ENCODE results near the gene CCND1.

The CCND1 gene

GRCh38 chr11:69640995-69641581 lies at the start of gene CCND1:
TSS of gene CCND1 (plus strand) at chr11:69641156. CDS start at chr11:69641314, 158 bp downstream.
- no peak for FAIRE-seq

- no peak for FAIRE-seq
Measured at GRCh38 chr11:69592986-69593650, 47.8 kb upstream of the CCND1 start.

- no peak for FAIRE-seq
Measured at GRCh38 chr11:69593851-69594250, 47.1 kb upstream of the CCND1 start.

- FAIRE-seq = no peak
Measured at GRCh38 chr11:69594481-69594880, 46.5 kb upstream of the CCND1 start.

- FAIRE-seq = no peak
Measured at GRCh38 chr11:69595805-69596665, 44.9 kb upstream of the CCND1 start.

GRCh38 chr11:69598147-69598546 lies 42.8 kb upstream of the CCND1 start:
- no peak for FAIRE-seq

GRCh38 chr11:69599502-69599901 lies 41.5 kb upstream of the CCND1 start:
- FAIRE-seq = no peak

GRCh38 chr11:69600001-69600400 lies 41.0 kb upstream of the CCND1 start:
- FAIRE-seq = no peak

- no peak for FAIRE-seq
Measured at GRCh38 chr11:69601011-69601975, 39.7 kb upstream of the CCND1 start.

- no peak for FAIRE-seq
Measured at GRCh38 chr11:69603111-69603836, 37.7 kb upstream of the CCND1 start.

- FAIRE-seq = no peak
Measured at GRCh38 chr11:69604055-69604454, 36.9 kb upstream of the CCND1 start.

- FAIRE-seq = no peak
Measured at GRCh38 chr11:69605737-69606526, 35.0 kb upstream of the CCND1 start.

GRCh38 chr11:69609351-69609750 lies 31.6 kb upstream of the CCND1 start:
- no peak for FAIRE-seq

- FAIRE-seq = no peak
Measured at GRCh38 chr11:69611548-69612526, 29.1 kb upstream of the CCND1 start.

GRCh38 chr11:69613594-69613993 lies 27.4 kb upstream of the CCND1 start:
- FAIRE-seq = no peak

GRCh38 chr11:69614085-69614484 lies 26.9 kb upstream of the CCND1 start:
- FAIRE-seq = no peak

GRCh38 chr11:69615545-69616278 lies 25.2 kb upstream of the CCND1 start:
- no peak for FAIRE-seq

GRCh38 chr11:69617220-69617619 lies 23.7 kb upstream of the CCND1 start:
- FAIRE-seq = no peak

- no peak for FAIRE-seq
Measured at GRCh38 chr11:69617682-69618081, 23.3 kb upstream of the CCND1 start.
